ENCODE data around the gene DEFB128. TPM values are rescaled to one million over a fixed set of nuclear protein-coding genes. Genes with fewer than 3 reads are reported as not detected.
"Not testable (repeated sequence)": the region's sequence is repeated elsewhere in the genome, so short reads cannot be mapped to it uniquely, and the experiment has no call there.

DEFB128 gene
- total RNA-seq, 6 experiments from 2014 or later = not detected

GRCh38 chr20:227439-228105 lies 38.1 kb upstream of the DEFB128 start:
- peaks cover 0 to 1% of the 10 kb centered on the region in 2 donors for H3K27me3 ChIP-seq
- TF ChIP-seq, protein P1, sequence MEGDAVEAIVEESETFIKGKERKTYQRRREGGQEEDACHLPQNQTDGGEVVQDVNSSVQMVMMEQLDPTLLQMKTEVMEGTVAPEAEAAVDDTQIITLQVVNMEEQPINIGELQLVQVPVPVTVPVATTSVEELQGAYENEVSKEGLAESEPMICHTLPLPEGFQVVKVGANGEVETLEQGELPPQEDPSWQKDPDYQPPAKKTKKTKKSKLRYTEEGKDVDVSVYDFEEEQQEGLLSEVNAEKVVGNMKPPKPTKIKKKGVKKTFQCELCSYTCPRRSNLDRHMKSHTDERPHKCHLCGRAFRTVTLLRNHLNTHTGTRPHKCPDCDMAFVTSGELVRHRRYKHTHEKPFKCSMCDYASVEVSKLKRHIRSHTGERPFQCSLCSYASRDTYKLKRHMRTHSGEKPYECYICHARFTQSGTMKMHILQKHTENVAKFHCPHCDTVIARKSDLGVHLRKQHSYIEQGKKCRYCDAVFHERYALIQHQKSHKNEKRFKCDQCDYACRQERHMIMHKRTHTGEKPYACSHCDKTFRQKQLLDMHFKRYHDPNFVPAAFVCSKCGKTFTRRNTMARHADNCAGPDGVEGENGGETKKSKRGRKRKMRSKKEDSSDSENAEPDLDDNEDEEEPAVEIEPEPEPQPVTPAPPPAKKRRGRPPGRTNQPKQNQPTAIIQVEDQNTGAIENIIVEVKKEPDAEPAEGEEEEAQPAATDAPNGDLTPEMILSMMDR (IDR thresholded peaks at IDR 0.05) = no peak
- TF ChIP-seq POLR2A (IDR thresholded peaks at IDR 0.05) = no peak
- no peaks in the 10 kb centered on the region for H3K4me1 ChIP-seq
- no peak overlapping the region for H3K27ac ChIP-seq
- ATAC-seq = no peak
- no peaks in the 10 kb centered on the region for H3K36me3 ChIP-seq
- DNase-seq = no peak
- no peak overlapping the region for H3K4me3 ChIP-seq
- WGBS (ENCODE audit: insufficient coverage, low coverage, low lambda C conversion rate, missing lambda C conversion rate) = 65% methylated on average over 3 of the region's 3 CpGs
- intact Hi-C loops (cut with DNase I) = no loop called here
- H3K9me3 ChIP-seq = no peaks in the 10 kb centered on the region

- Histone ChIP-seq H3K9me3 (no peaks in the 10 kb centered on the region), H3K4me3 (no peak within 1 kb of the TSS), H3K27me3 (peaks cover 0 to 6% of the 10 kb centered on the region in 2 donors), H3K36me3 (no peaks in the 10 kb centered on the region), H3K4me1 (no peaks in the 10 kb centered on the region), H3K27ac (no peak within 1 kb of the TSS)
- WGBS (ENCODE audit: insufficient coverage, low coverage, low lambda C conversion rate, missing lambda C conversion rate) = 39% methylated on average over 2 of the region's 3 CpGs
- no peak for TF ChIP-seq POLR2A (IDR thresholded peaks at IDR 0.05)
- TF ChIP-seq, protein P1 (IDR thresholded peaks at IDR 0.05) = no peak
- ATAC-seq (no peak), DNase-seq (no peak)
- intact Hi-C loops (cut with DNase I) = no loop called here
Measured at GRCh38 chr20:226958-227357, 37.4 kb upstream of the DEFB128 start, which contains the start of gene DEFB129. DEFB129 (plus strand) TSS chr20:227258; CDS start chr20:227289, 31 bp downstream.

DNA sequence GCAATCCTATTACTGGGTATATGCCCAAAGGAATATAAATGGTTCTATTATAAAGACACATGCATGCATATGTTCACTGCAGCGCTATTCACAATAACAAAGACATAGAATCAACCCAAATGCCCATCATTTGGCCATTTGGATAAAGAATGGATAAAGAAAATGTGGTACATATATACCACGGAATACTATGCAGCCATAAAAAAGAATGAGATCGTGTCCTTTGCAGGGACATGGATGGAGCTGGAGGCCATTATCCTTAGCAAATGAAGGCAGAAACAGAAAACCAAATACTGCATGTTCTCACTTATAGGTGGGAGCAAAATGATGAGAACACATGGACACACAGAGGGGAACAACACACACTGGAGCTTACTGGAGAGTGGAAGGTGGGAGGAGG lies 36.4 kb upstream of the DEFB128 start:
- ATAC-seq; H3K4me3 ChIP-seq; H3K4me1 ChIP-seq; H3K27ac ChIP-seq; intact Hi-C loops (cut with DNase I); H3K36me3 ChIP-seq; H3K27me3 ChIP-seq; H3K9me3 ChIP-seq; DNase-seq: not testable (repeated sequence)
- 69% methylated on average over 3 of the region's 3 CpGs for WGBS (ENCODE audit: insufficient coverage, low coverage, low lambda C conversion rate, missing lambda C conversion rate)

- TF ChIP-seq, protein P1 (IDR thresholded peaks at IDR 0.05) = no peak
- TF ChIP-seq POLR2A (IDR thresholded peaks at IDR 0.05) = no peak
Measured at GRCh38 chr20:221258-221830, 31.8 kb upstream of the DEFB128 start.

More at GRCh38 chr20:221258-221830, 31.8 kb upstream of the DEFB128 start:
- Histone ChIP-seq H3K36me3 (no peaks in the 10 kb centered on the region), H3K27ac (no peak overlapping the region), H3K4me3 (no peak overlapping the region), H3K4me1 (no peaks in the 10 kb centered on the region), H3K27me3 (peaks cover 0 to 6% of the 10 kb centered on the region in 2 donors), H3K9me3 (no peaks in the 10 kb centered on the region)
- WGBS (ENCODE audit: insufficient coverage, low coverage, low lambda C conversion rate, missing lambda C conversion rate) = 50% methylated on average over 1 of the region's 1 CpG
- DNase-seq (no peak), ATAC-seq (no peak)
- intact Hi-C loops (cut with DNase I) = no loop called here
